Neural progenitor cell (in vitro differentiated cells): ENCODE measurements around the gene TSEN34.

Experiments used
- CTCF ChIP-seq: fragments of 200-600 bp; sonication (generic); IDR thresholded peaks from 2 replicates; pipeline ENCODE4 v1.5.1; 2017; ENCODE audit warnings: antibody characterized with exemption, mild to moderate bottlenecking
- EZH2phosphoT487 ChIP-seq: fragments of 200-600 bp; sonication (generic); IDR thresholded peaks from 2 replicates; pipeline ENCODE4 v1.6.1; 2017; ENCODE audit warnings: antibody characterized with exemption

GRCh38 chr19:54141356-54141755 is 49.8 kb upstream of the TSEN34 start:
- TF ChIP-seq CTCF (no peak), EZH2phosphoT487 (no peak)
